Keratinocyte (primary cell): ENCODE data around the gene NELL2.

Experiments used
- CTCF ChIP-seq, 3 experiments: IDR thresholded peaks in 1 of 3; conservative IDR thresholded peaks in 1 of 3; optimal IDR thresholded peaks in 1 of 3; 2 replicates in 2 of 3; 3 replicates in 1 of 3; pipeline versions ENCODE3 to v1.5.1; 2011; ENCODE audit warnings: low read length in 3 of 3, mild to moderate bottlenecking in 3 of 3, moderate library complexity in 2 of 3, control low read depth in 1 of 3, inconsistent platforms in 1 of 3; ENCODE audit not compliant: insufficient read depth in 2 of 3; ENCODE audit errors: extremely low read depth in 1 of 3
- EZH2 ChIP-seq: IDR thresholded peaks from one replicate; pipeline ENCODE4 v1.6.1; 2012; ENCODE audit warnings: inconsistent platforms, mild to moderate bottlenecking, low read length, moderate library complexity

- no peak for TF ChIP-seq CTCF (optimal IDR thresholded peaks at IDR 0.05 in 1 of 3, IDR thresholded peaks at IDR 0.05 in 1 of 3, conservative IDR thresholded peaks at IDR 0.05 in 1 of 3; ENCODE audit: extremely low read depth in 1 of 3, insufficient read depth in 2 of 3, low read length in 3 of 3)
- no peak for TF ChIP-seq EZH2
Measured at GRCh38 chr12:44574586-44574985, 301.5 kb downstream of the NELL2 start.
